Measurements from ENCODE around the gene SMYD3.

GRCh38 chr1:246320286-246320685, 186.8 kb downstream of the SMYD3 start:
- TF ChIP-seq POLR2AphosphoS5 (IDR thresholded peaks at IDR 0.05) (no peak), POLR2A (IDR thresholded peaks at IDR 0.05; ENCODE audit: low read depth) (no peak)
